Left ventricle myocardium inferior (tissue), 1 donor: ENCODE results near the gene PLXNC1. TPM values are rescaled to one million over a fixed set of nuclear protein-coding genes. Genes with fewer than 3 reads are reported as not detected.

Experiments used
- DNase-seq: peaks from one replicate; pipeline ENCODE4 v3.0.0-alpha.2; 2020
- H3K27ac ChIP-seq: fragments of 200-600 bp; replicated peaks from 2 replicates; pipeline ENCODE4 v1.8.0; 2021
- H3K27me3 ChIP-seq: fragments of 200-600 bp; 2 replicates; pipeline ENCODE4 v1.8.0; 2021; ENCODE audit warnings: low read depth
- H3K36me3 ChIP-seq: fragments of 200-600 bp; 2 replicates; pipeline ENCODE4 v1.8.0; 2021
- H3K4me1 ChIP-seq: fragments of 200-600 bp; 2 replicates; pipeline ENCODE4 v1.8.0; 2021
- H3K4me3 ChIP-seq: fragments of 200-600 bp; 2 replicates; pipeline ENCODE4 v1.8.0; 2021; ENCODE audit warnings: mild to moderate bottlenecking, moderate library complexity
- H3K9me3 ChIP-seq: fragments of 200-600 bp; replicated peaks from 2 replicates; pipeline ENCODE4 v1.8.0; 2021
- CTCF ChIP-seq: fragments of 200-600 bp; IDR thresholded peaks from 2 replicates; pipeline ENCODE4 v1.8.0; 2021; ENCODE audit warnings: antibody characterized with exemption, mild to moderate bottlenecking, borderline replicate concordance
- intact Hi-C: fragments of 100-400 bp; cut with micrococcal nuclease; formaldehyde crosslinking; loops from one replicate; pipeline ENCODE4 v1.11.0; 2022
- total RNA-seq: library from RNA; stranded (reverse); fragmentation: NEBNext Ultra II Directional; extraction: Animal tissue kit (Norgen Biotek cat#: 25700); gene quantifications from one replicate; pipeline ENCODE4 v1.2.1, GENCODE V29; 2021
- donor health status: DM: no; HTN: yes; CAD: no; lungs with severe emphysema.

PLXNC1 gene
- total RNA-seq, 1 donor from 2014 or later: 2.5 TPM

- TF ChIP-seq CTCF: no peak
- Histone ChIP-seq H3K36me3 (no peaks in the 10 kb centered on the region), H3K27ac (no peak overlapping the region), H3K4me3 (no peak overlapping the region), H3K9me3 (no peaks in the 10 kb centered on the region), H3K27me3 (peaks cover 26% of the 10 kb centered on the region), H3K4me1 (peaks cover 31% of the 10 kb centered on the region)
- intact Hi-C loops: no loop called here
- DNase-seq: no peak
These were observed 3.2 kb downstream of the PLXNC1 start for GRCh38 chr12:94151582-94151981.

- H3K36me3 ChIP-seq: no peaks in the 10 kb centered on the region
- no peak for DNase-seq
- H3K4me3 ChIP-seq: no peak overlapping the region
- no peak for TF ChIP-seq CTCF
- peaks cover 26% of the 10 kb centered on the region for H3K27me3 ChIP-seq
- intact Hi-C loops: no loop called here
- H3K27ac ChIP-seq: no peak overlapping the region
- no peaks in the 10 kb centered on the region for H3K9me3 ChIP-seq
- peaks cover 31% of the 10 kb centered on the region for H3K4me1 ChIP-seq
These were observed 4.1 kb downstream of the PLXNC1 start for GRCh38 chr12:94152292-94153078.

DNA sequence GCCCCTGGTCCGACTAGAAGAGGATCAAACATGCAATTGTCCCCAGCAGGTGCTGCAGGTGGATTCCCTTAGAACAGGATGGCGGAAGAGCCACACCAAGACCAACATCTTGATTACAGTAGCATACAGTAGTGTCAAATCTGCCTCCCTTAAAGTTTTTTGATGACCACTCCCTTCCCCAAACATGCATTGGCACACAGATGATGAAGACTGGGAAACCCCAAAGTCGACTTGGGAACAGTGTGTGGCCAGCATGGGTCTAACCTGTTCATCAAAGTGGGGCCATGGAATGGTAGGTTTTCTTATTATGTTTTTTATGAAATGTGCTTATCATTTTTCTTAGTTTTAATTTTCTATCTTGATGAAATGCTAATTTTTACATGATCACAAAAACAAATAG lies 8.8 kb downstream of the PLXNC1 start:
- intact Hi-C loops: no loop called here
- Histone ChIP-seq H3K4me3 (no peak overlapping the region), H3K36me3 (no peaks in the 10 kb centered on the region), H3K9me3 (no peaks in the 10 kb centered on the region), H3K4me1 (no peaks in the 10 kb centered on the region), H3K27me3 (no peaks in the 10 kb centered on the region), H3K27ac (no peak overlapping the region)
- no peak for TF ChIP-seq CTCF
- DNase-seq: no peak

GRCh38 chr12:94157981-94158411 lies 9.6 kb downstream of the PLXNC1 start:
- intact Hi-C loops: no loop called here
- H3K27me3 ChIP-seq: no peaks in the 10 kb centered on the region
- no peak overlapping the region for H3K4me3 ChIP-seq
- H3K27ac ChIP-seq: no peak overlapping the region
- TF ChIP-seq CTCF: no peak
- H3K9me3 ChIP-seq: no peaks in the 10 kb centered on the region
- DNase-seq: no peak
- H3K4me1 ChIP-seq: no peaks in the 10 kb centered on the region
- no peaks in the 10 kb centered on the region for H3K36me3 ChIP-seq

GRCh38 chr12:94158666-94159065 lies 10.3 kb downstream of the PLXNC1 start:
- no peak overlapping the region for H3K27ac ChIP-seq
- no peaks in the 10 kb centered on the region for H3K27me3 ChIP-seq
- no peaks in the 10 kb centered on the region for H3K4me1 ChIP-seq
- no peak for DNase-seq
- no peaks in the 10 kb centered on the region for H3K9me3 ChIP-seq
- H3K36me3 ChIP-seq: no peaks in the 10 kb centered on the region
- intact Hi-C loops: no loop called here
- no peak for TF ChIP-seq CTCF
- no peak overlapping the region for H3K4me3 ChIP-seq
